ENCODE data around the gene PDXK.

DNA sequence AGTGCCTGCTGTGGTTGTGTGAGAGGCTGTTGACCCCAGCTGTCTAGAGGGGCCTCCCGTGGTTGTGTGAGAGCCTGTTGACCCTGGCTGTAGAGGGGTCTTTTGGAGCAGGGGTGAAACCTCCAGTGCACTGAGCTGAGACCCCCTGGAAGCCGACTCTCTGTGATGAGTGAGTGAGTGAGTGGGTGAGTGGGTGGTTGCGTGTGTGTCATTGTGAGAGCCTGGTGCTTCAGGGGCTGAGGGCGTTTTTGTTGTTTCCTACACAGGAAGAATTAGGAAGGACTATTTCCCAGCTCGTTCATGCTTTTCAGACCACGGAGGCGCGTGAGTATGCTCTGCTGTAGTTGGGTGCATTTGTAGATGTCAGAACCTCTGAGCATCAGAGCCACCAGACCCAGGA lies 73.5 kb downstream of the PDXK start:
- TF ChIP-seq EZH2 (IDR thresholded peaks at IDR 0.05) (no peak), EZH2phosphoT487 (IDR thresholded peaks at IDR 0.05) (no peak)
- TF ChIP-seq, protein P1, sequence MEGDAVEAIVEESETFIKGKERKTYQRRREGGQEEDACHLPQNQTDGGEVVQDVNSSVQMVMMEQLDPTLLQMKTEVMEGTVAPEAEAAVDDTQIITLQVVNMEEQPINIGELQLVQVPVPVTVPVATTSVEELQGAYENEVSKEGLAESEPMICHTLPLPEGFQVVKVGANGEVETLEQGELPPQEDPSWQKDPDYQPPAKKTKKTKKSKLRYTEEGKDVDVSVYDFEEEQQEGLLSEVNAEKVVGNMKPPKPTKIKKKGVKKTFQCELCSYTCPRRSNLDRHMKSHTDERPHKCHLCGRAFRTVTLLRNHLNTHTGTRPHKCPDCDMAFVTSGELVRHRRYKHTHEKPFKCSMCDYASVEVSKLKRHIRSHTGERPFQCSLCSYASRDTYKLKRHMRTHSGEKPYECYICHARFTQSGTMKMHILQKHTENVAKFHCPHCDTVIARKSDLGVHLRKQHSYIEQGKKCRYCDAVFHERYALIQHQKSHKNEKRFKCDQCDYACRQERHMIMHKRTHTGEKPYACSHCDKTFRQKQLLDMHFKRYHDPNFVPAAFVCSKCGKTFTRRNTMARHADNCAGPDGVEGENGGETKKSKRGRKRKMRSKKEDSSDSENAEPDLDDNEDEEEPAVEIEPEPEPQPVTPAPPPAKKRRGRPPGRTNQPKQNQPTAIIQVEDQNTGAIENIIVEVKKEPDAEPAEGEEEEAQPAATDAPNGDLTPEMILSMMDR (IDR thresholded peaks at IDR 0.05) = no peak
